ENCODE measurements around the gene UNC5B. TPM values are rescaled to one million over a fixed set of nuclear protein-coding genes. Genes with fewer than 3 reads are reported as not detected.

The UNC5B gene
- total RNA-seq, 1 donor from 2014 or later: 22.4 TPM

- intact Hi-C loops (cut with DNase I): no loop called here
- DNase-seq (ENCODE audit: low spot score): no peak
Measured at GRCh38 chr10:71259815-71260501, 47.6 kb downstream of the UNC5B start.

GRCh38 chr10:71260622-71261325 is 48.4 kb downstream of the UNC5B start:
- peak; percentile 84 for DNase-seq (ENCODE audit: low spot score)
- intact Hi-C loops (cut with DNase I): no loop called here

- intact Hi-C loops (cut with DNase I): no loop called here
- DNase-seq (ENCODE audit: low spot score): no peak
Measured at GRCh38 chr10:71262027-71262426, 49.7 kb downstream of the UNC5B start.

- intact Hi-C loops (cut with DNase I): no loop called here
- no peak for DNase-seq (ENCODE audit: low spot score)
Measured at GRCh38 chr10:71262817-71263216, 50.4 kb downstream of the UNC5B start.

- intact Hi-C loops (cut with DNase I): no loop called here
- DNase-seq (ENCODE audit: low spot score): no peak
Measured at GRCh38 chr10:71263376-71263775, 51.0 kb downstream of the UNC5B start.

GRCh38 chr10:71264345-71265200 is 52.2 kb downstream of the UNC5B start:
- no peak for DNase-seq (ENCODE audit: low spot score)
- intact Hi-C loops (cut with DNase I): loop anchor here (5.0 kb wide), 2 partner anchors 32 to 202 kb away; no protein-coding TSS in a partner anchor

- no peak for DNase-seq (ENCODE audit: low spot score)
- intact Hi-C loops (cut with DNase I): loop anchor here (5.0 kb wide), 2 partner anchors 33 to 203 kb away; no protein-coding TSS in a partner anchor
Measured at GRCh38 chr10:71265201-71265575, 52.8 kb downstream of the UNC5B start.

GRCh38 chr10:71265618-71266146 is 53.3 kb downstream of the UNC5B start:
- no peak for DNase-seq (ENCODE audit: low spot score)

GRCh38 chr10:71266147-71266917 is 54.0 kb downstream of the UNC5B start:
- intact Hi-C loops (cut with DNase I): loop anchor here (5.0 kb wide), 2 partner anchors 34 to 204 kb away; no protein-coding TSS in a partner anchor

More at GRCh38 chr10:71265618-71266146, 53.3 kb downstream of the UNC5B start:
- intact Hi-C loops (cut with DNase I): loop anchor here (5.0 kb wide), 2 partner anchors 33 to 203 kb away; no protein-coding TSS in a partner anchor

GRCh38 chr10:71266918-71267442 is 54.6 kb downstream of the UNC5B start:
- no peak for DNase-seq (ENCODE audit: low spot score)
- intact Hi-C loops (cut with DNase I): loop anchor here (5.0 kb wide), 2 partner anchors 35 to 205 kb away; no protein-coding TSS in a partner anchor

More at GRCh38 chr10:71266147-71266917, 54.0 kb downstream of the UNC5B start:
- no peak for DNase-seq (ENCODE audit: low spot score)

- DNase-seq (ENCODE audit: low spot score): no peak
- intact Hi-C loops (cut with DNase I): loop anchor here (2.0 to 5.0 kb wide), 3 partner anchors 35 to 205 kb away; partner anchors contain the start of gene UNC5B
Measured at GRCh38 chr10:71267508-71268240, 55.3 kb downstream of the UNC5B start.

- intact Hi-C loops (cut with DNase I): loop anchor here (2.0 to 5.0 kb wide), 3 partner anchors 36 to 206 kb away; partner anchors contain the start of gene UNC5B
- no peak for DNase-seq (ENCODE audit: low spot score)
Measured at GRCh38 chr10:71268247-71268691, 55.9 kb downstream of the UNC5B start.

GRCh38 chr10:71268758-71269157 is 56.4 kb downstream of the UNC5B start:
- DNase-seq (ENCODE audit: low spot score): peak; percentile 87
- intact Hi-C loops (cut with DNase I): loop anchor here (2.0 to 5.0 kb wide), 3 partner anchors 36 to 206 kb away; partner anchors contain the start of gene UNC5B

GRCh38 chr10:71269301-71270288 is 57.2 kb downstream of the UNC5B start:
- intact Hi-C loops (cut with DNase I): loop anchor here (2.0 to 5.0 kb wide), 4 partner anchors 37 to 207 kb away; partner anchors contain the start of gene UNC5B

GRCh38 chr10:71270301-71271220 is 58.2 kb downstream of the UNC5B start:
- intact Hi-C loops (cut with DNase I): loop anchor here (5.0 kb wide), 1 partner anchor 143 kb away; no protein-coding TSS in a partner anchor
- no peak for DNase-seq (ENCODE audit: low spot score)

More at GRCh38 chr10:71269301-71270288, 57.2 kb downstream of the UNC5B start:
- DNase-seq (ENCODE audit: low spot score): no peak
